ENCODE measurements around the gene PRKCA.
"Not testable (repeated sequence)": the region's sequence is repeated elsewhere in the genome, so short reads cannot be mapped to it uniquely, and the experiment has no call there.

Gene PRKCA

GRCh38 chr17:66276328-66276937, 26.0 kb upstream of the PRKCA start:
- peaks cover 8% of the 10 kb centered on the region for H3K27me3 Mint-ChIP-seq (ENCODE audit: low read depth)
- H3K4me1 Mint-ChIP-seq (ENCODE audit: low read depth), result peaks cover 2% of the 10 kb centered on the region
- H3K4me3 Mint-ChIP-seq, result no peak overlapping the region
- H3K27ac Mint-ChIP-seq, result no peak overlapping the region
- no peaks in the 10 kb centered on the region for H3K36me3 Mint-ChIP-seq (ENCODE audit: low read depth)
- no peaks in the 10 kb centered on the region for H3K9me3 Mint-ChIP-seq

GRCh38 chr17:66277191-66277590, 25.2 kb upstream of the PRKCA start:
- no peak overlapping the region for H3K4me3 Mint-ChIP-seq
- peaks cover 4% of the 10 kb centered on the region for H3K9me3 Mint-ChIP-seq
- H3K27ac Mint-ChIP-seq, result no peak overlapping the region
- H3K36me3 Mint-ChIP-seq (ENCODE audit: low read depth), result peaks cover 1% of the 10 kb centered on the region
- H3K4me1 Mint-ChIP-seq (ENCODE audit: low read depth), result peaks cover 2% of the 10 kb centered on the region
- H3K27me3 Mint-ChIP-seq (ENCODE audit: low read depth), result peaks cover 11% of the 10 kb centered on the region

GRCh38 chr17:66281661-66282369, 20.6 kb upstream of the PRKCA start:
- H3K9me3 Mint-ChIP-seq, result peaks cover 4% of the 10 kb centered on the region
- no peak overlapping the region for H3K27ac Mint-ChIP-seq
- H3K4me1 Mint-ChIP-seq (ENCODE audit: low read depth), result peaks cover 13% of the 10 kb centered on the region

GRCh38 chr17:66283296-66283934, 19.0 kb upstream of the PRKCA start:
- peaks cover 1% of the 10 kb centered on the region for H3K36me3 Mint-ChIP-seq (ENCODE audit: low read depth)
- H3K4me3 Mint-ChIP-seq, result no peak overlapping the region
- H3K4me1 Mint-ChIP-seq (ENCODE audit: low read depth), result peaks cover 15% of the 10 kb centered on the region
- H3K27me3 Mint-ChIP-seq (ENCODE audit: low read depth), result peaks cover 6% of the 10 kb centered on the region
- H3K9me3 Mint-ChIP-seq, result peaks cover 4% of the 10 kb centered on the region
- no peak overlapping the region for H3K27ac Mint-ChIP-seq

More at GRCh38 chr17:66281661-66282369, 20.6 kb upstream of the PRKCA start:
- peaks cover 3% of the 10 kb centered on the region for H3K27me3 Mint-ChIP-seq (ENCODE audit: low read depth)
- peaks cover 1% of the 10 kb centered on the region for H3K36me3 Mint-ChIP-seq (ENCODE audit: low read depth)
- H3K4me3 Mint-ChIP-seq, result no peak overlapping the region

GRCh38 chr17:66283971-66284370, 18.4 kb upstream of the PRKCA start:
- peaks cover 4% of the 10 kb centered on the region for H3K9me3 Mint-ChIP-seq
- no peak overlapping the region for H3K27ac Mint-ChIP-seq
- H3K27me3 Mint-ChIP-seq (ENCODE audit: low read depth), result peaks cover 6% of the 10 kb centered on the region
- peaks cover 1% of the 10 kb centered on the region for H3K36me3 Mint-ChIP-seq (ENCODE audit: low read depth)
- H3K4me1 Mint-ChIP-seq (ENCODE audit: low read depth), result peaks cover 15% of the 10 kb centered on the region
- H3K4me3 Mint-ChIP-seq, result no peak overlapping the region

GRCh38 chr17:66285149-66285548, 17.3 kb upstream of the PRKCA start:
- H3K36me3 Mint-ChIP-seq (ENCODE audit: low read depth), result peaks cover 1% of the 10 kb centered on the region
- H3K4me1 Mint-ChIP-seq (ENCODE audit: low read depth), result peaks cover 18% of the 10 kb centered on the region
- H3K27me3 Mint-ChIP-seq (ENCODE audit: low read depth), result peaks cover 6% of the 10 kb centered on the region
- H3K4me3 Mint-ChIP-seq, result no peak overlapping the region
- H3K9me3 Mint-ChIP-seq, result peaks cover 4% of the 10 kb centered on the region
- H3K27ac Mint-ChIP-seq, result no peak overlapping the region

GRCh38 chr17:66287911-66288310, 14.5 kb upstream of the PRKCA start:
- Mint-ChIP-seq H3K27me3 (ENCODE audit: low read depth) (peaks cover 3% of the 10 kb centered on the region), H3K4me3 (no peak overlapping the region), H3K9me3 (no peaks in the 10 kb centered on the region), H3K4me1 (ENCODE audit: low read depth) (peaks cover 19% of the 10 kb centered on the region), H3K27ac (no peak overlapping the region), H3K36me3 (ENCODE audit: low read depth) (no peaks in the 10 kb centered on the region)

- no peak overlapping the region for H3K4me3 Mint-ChIP-seq
- H3K9me3 Mint-ChIP-seq, result no peaks in the 10 kb centered on the region
- peaks cover 3% of the 10 kb centered on the region for H3K27me3 Mint-ChIP-seq (ENCODE audit: low read depth)
- no peaks in the 10 kb centered on the region for H3K36me3 Mint-ChIP-seq (ENCODE audit: low read depth)
- no peak overlapping the region for H3K27ac Mint-ChIP-seq
- H3K4me1 Mint-ChIP-seq (ENCODE audit: low read depth), result peaks cover 20% of the 10 kb centered on the region
These were observed 12.2 kb upstream of the PRKCA start for GRCh38 chr17:66290101-66290722.

GRCh38 chr17:66292353-66292752, 10.1 kb upstream of the PRKCA start:
- peaks cover 3% of the 10 kb centered on the region for H3K27me3 Mint-ChIP-seq (ENCODE audit: low read depth)
- no peak overlapping the region for H3K27ac Mint-ChIP-seq
- no peaks in the 10 kb centered on the region for H3K36me3 Mint-ChIP-seq (ENCODE audit: low read depth)
- H3K4me1 Mint-ChIP-seq (ENCODE audit: low read depth), result peaks cover 8% of the 10 kb centered on the region
- H3K4me3 Mint-ChIP-seq, result no peak overlapping the region
- no peaks in the 10 kb centered on the region for H3K9me3 Mint-ChIP-seq

- Mint-ChIP-seq H3K4me3 (no peak overlapping the region), H3K4me1 (ENCODE audit: low read depth) (peaks cover 13% of the 10 kb centered on the region), H3K36me3 (ENCODE audit: low read depth) (peaks cover 4% of the 10 kb centered on the region), H3K27ac (no peak overlapping the region), H3K9me3 (no peaks in the 10 kb centered on the region), H3K27me3 (ENCODE audit: low read depth) (peaks cover 15% of the 10 kb centered on the region)
These were observed 6.1 kb upstream of the PRKCA start for GRCh38 chr17:66296289-66296725.

- not testable (repeated sequence) for H3K9me3 Mint-ChIP-seq; H3K27ac Mint-ChIP-seq; H3K4me3 Mint-ChIP-seq; H3K36me3 Mint-ChIP-seq (ENCODE audit: low read depth)
- H3K4me1 Mint-ChIP-seq (ENCODE audit: low read depth), result peaks cover 16% of the 10 kb centered on the region
- peaks cover 19% of the 10 kb centered on the region for H3K27me3 Mint-ChIP-seq (ENCODE audit: low read depth)
These were observed 5.0 kb upstream of the PRKCA start for GRCh38 chr17:66297443-66297842.

- H3K27me3 Mint-ChIP-seq (ENCODE audit: low read depth), result peaks cover 19% of the 10 kb centered on the region
- H3K36me3 Mint-ChIP-seq (ENCODE audit: low read depth), result peaks cover 9% of the 10 kb centered on the region
- H3K27ac Mint-ChIP-seq, result no peak overlapping the region
- no peaks in the 10 kb centered on the region for H3K9me3 Mint-ChIP-seq
- H3K4me1 Mint-ChIP-seq (ENCODE audit: low read depth), result peaks cover 18% of the 10 kb centered on the region
- H3K4me3 Mint-ChIP-seq, result no peak overlapping the region
These were observed 2.7 kb upstream of the PRKCA start for GRCh38 chr17:66299711-66300110.

- Mint-ChIP-seq H3K36me3 (ENCODE audit: low read depth) (peaks cover 12% of the 10 kb centered on the region), H3K4me3 (peak overlapping the region; percentile 93), H3K4me1 (ENCODE audit: low read depth) (peaks cover 29% of the 10 kb centered on the region), H3K9me3 (no peaks in the 10 kb centered on the region), H3K27ac (no peak overlapping the region), H3K27me3 (ENCODE audit: low read depth) (peaks cover 19% of the 10 kb centered on the region)
These were observed 1.5 kb upstream of the PRKCA start for GRCh38 chr17:66300956-66301355.

GRCh38 chr17:66301367-66301863, 998 bp upstream of the PRKCA start:
- H3K4me3 Mint-ChIP-seq, result peak overlapping the region; percentile 93
- H3K27ac Mint-ChIP-seq, result peak overlapping the region; percentile 85
- peaks cover 31% of the 10 kb centered on the region for H3K4me1 Mint-ChIP-seq (ENCODE audit: low read depth)
- peaks cover 19% of the 10 kb centered on the region for H3K27me3 Mint-ChIP-seq (ENCODE audit: low read depth)
- H3K9me3 Mint-ChIP-seq, result no peaks in the 10 kb centered on the region
- H3K36me3 Mint-ChIP-seq (ENCODE audit: low read depth), result peaks cover 13% of the 10 kb centered on the region
